Spinal cord (tissue), 10 donors: ENCODE results near the gene CMTM2. TPM values are rescaled to one million over a fixed set of nuclear protein-coding genes. Genes with fewer than 3 reads are reported as not detected.

ENCODE experiments used
- DNase-seq, 6 donors: peaks; one replicate each; pipeline versions ENCODE4 v3.0.0 to v3.0.0-alpha.2; 2013 to 2015; ENCODE audit warnings: low spot score in 6 of 6, low read depth in 4 of 6
- H3K27ac ChIP-seq: one replicate; pipeline ENCODE4 v1.5.1; 2013; ENCODE audit warnings: low read depth, low read length, control low read depth
- H3K27me3 ChIP-seq: one replicate; pipeline ENCODE4 v1.6.1; 2013; ENCODE audit warnings: low read length; ENCODE audit not compliant: control insufficient read depth, insufficient read depth
- H3K36me3 ChIP-seq: one replicate; pipeline ENCODE4 v1.6.1; 2013; ENCODE audit warnings: low read length; ENCODE audit not compliant: control insufficient read depth, insufficient read depth
- H3K4me1 ChIP-seq: one replicate; pipeline ENCODE4 v1.6.1; 2013; ENCODE audit warnings: low read length; ENCODE audit not compliant: control insufficient read depth, insufficient read depth
- H3K4me3 ChIP-seq: one replicate; pipeline ENCODE4 v1.5.1; 2013; ENCODE audit warnings: low read depth, low read length, control low read depth
- H3K9me3 ChIP-seq: one replicate; pipeline ENCODE4 v1.6.1; 2013; ENCODE audit warnings: low read length; ENCODE audit not compliant: control insufficient read depth, insufficient read depth
- WGBS: methylation state at CpG from one replicate; pipeline ENCODE4 v1.1.5; 2013; ENCODE audit warnings: missing lambda C conversion rate; ENCODE audit not compliant: insufficient coverage; 5-methylcytosine and 5-hydroxymethylcytosine counted together
- polyA plus RNA-seq, 2 donors: library from polyadenylated mRNA; unstranded; fragments of 120-200 nt; gene quantifications; one replicate each; pipeline ENCODE4 v1.2.1, GENCODE V29; 2013; ENCODE audit not compliant: insufficient read length in 2 of 2
- total RNA-seq, 2 donors: library from RNA; depleted of rRNA in 1 of 2; stranded (reverse); fragments of 120-200 nt in 1 of 2; fragments of >200 nt in 1 of 2; gene quantifications; one replicate each; pipeline versions ENCODE4 v1.2.3 to v1.2.4, GENCODE V29; 2013 to 2014
- donor health status: healthy.

Gene CMTM2
- total and polyA plus RNA-seq, 4 donors: 0.33 to 1.7 (median 0.99) TPM

DNA sequence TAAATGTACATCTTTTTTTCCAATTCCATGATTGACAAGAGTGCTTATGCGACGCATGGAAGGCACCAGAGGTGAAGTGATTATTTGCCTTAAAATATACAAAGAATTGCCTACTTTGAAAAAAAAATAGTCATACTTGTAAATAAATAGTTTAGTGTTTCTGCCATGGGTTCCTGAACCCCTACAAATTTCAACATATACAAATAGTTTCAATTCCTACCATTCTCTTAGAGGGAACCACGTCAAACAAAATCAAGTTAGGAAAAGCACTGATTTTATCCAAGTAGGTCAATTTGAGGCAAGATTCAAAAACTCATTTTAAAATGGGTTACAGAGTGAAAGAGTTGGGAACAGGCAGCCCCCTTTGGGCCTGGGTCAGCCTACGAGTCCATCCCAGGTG is 36.9 kb downstream of the CMTM2 start:
- WGBS: 92% methylated on average over 1 of the region's 4 CpGs
- no peak overlapping the region for H3K27ac ChIP-seq

DNA sequence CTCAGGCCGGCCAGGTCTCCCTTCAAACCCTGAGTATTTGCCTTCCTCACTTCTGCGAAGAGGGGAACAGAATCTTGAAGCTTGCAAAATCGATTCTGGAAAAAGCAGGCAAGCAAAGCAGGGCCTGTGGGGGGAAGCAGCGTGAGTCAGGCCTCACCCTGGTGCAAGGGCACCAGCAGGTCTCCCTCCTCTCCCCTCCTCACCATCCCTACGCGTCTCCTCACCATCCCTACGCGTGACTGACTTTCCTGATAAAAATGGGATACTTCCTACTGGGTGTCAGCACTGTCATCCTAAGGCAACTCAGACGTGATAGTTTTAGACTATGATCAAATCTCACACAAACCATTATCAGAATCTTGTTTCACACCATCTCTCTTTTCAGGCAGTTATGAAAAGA is 37.3 kb downstream of the CMTM2 start:
- 58% methylated on average over 9 of the region's 9 CpGs for WGBS

More for the DNA sequence above, 36.9 kb downstream of the CMTM2 start:
- Histone ChIP-seq H3K9me3 (no peaks in the 10 kb centered on the region), H3K4me3 (no peak overlapping the region), H3K27me3 (no peaks in the 10 kb centered on the region), H3K4me1 (peaks cover 26% of the 10 kb centered on the region), H3K36me3 (peaks cover 46% of the 10 kb centered on the region)
- no peak for DNase-seq

DNA sequence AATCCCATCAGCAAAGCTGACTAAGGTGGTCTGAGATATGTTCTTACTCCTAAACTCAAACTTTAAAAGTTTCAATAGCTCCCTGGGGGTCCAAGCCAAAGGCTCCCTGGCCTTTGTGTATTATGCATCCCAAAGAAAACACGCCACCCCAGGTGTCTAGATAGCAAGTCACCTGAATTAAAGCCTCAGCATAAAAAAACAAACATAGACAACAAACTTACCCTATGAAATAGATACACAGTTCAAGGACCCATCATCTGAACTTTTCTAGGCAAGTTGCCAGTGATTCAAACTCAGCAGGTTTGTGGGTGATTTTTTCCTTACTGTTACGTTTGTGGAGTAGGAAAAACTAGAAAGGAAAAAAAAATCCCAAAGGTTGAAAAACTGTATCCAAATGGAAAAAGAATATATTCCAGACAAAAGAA is 37.8 kb downstream of the CMTM2 start:
- no peaks in the 10 kb centered on the region for H3K9me3 ChIP-seq
- no peak for DNase-seq
- H3K27me3 ChIP-seq: no peaks in the 10 kb centered on the region
- WGBS: 83% methylated on average over 1 of the region's 2 CpGs
- H3K36me3 ChIP-seq: peaks cover 45% of the 10 kb centered on the region
- peaks cover 18% of the 10 kb centered on the region for H3K4me1 ChIP-seq
- no peak overlapping the region for H3K4me3 ChIP-seq
- no peak overlapping the region for H3K27ac ChIP-seq

More for the DNA sequence above, 37.3 kb downstream of the CMTM2 start:
- no peaks in the 10 kb centered on the region for H3K9me3 ChIP-seq
- H3K27ac ChIP-seq: no peak overlapping the region
- H3K27me3 ChIP-seq: no peaks in the 10 kb centered on the region
- H3K4me3 ChIP-seq: no peak overlapping the region
- peaks cover 22% of the 10 kb centered on the region for H3K4me1 ChIP-seq
- H3K36me3 ChIP-seq: peaks cover 45% of the 10 kb centered on the region
- DNase-seq: no peak

DNA sequence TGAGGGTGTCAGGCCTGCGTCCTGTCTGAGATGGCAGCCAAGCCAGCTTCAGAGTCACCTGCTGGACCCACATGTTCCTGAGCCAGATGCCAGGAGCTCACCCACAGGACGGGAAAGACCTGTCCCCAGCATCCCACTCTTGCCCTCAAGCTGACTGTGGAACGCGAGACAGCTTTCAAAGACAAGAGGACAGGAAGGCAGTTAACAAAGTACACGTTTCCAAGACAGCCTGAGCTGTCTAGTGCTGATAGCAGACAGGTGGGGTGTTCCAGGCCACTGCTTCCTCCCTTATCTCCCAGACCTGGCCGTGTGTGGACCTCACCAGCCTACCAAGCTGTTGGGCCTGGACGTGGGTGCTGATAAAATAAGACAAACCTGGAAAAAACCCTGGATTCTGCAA is 38.5 kb downstream of the CMTM2 start:
- H3K36me3 ChIP-seq: peaks cover 42% of the 10 kb centered on the region
- H3K27me3 ChIP-seq: no peaks in the 10 kb centered on the region
- no peaks in the 10 kb centered on the region for H3K9me3 ChIP-seq
- H3K4me3 ChIP-seq: no peak overlapping the region
- DNase-seq: no peak
- H3K4me1 ChIP-seq: peaks cover 11% of the 10 kb centered on the region
- 73% methylated on average over 7 of the region's 7 CpGs for WGBS
- H3K27ac ChIP-seq: no peak overlapping the region

DNA sequence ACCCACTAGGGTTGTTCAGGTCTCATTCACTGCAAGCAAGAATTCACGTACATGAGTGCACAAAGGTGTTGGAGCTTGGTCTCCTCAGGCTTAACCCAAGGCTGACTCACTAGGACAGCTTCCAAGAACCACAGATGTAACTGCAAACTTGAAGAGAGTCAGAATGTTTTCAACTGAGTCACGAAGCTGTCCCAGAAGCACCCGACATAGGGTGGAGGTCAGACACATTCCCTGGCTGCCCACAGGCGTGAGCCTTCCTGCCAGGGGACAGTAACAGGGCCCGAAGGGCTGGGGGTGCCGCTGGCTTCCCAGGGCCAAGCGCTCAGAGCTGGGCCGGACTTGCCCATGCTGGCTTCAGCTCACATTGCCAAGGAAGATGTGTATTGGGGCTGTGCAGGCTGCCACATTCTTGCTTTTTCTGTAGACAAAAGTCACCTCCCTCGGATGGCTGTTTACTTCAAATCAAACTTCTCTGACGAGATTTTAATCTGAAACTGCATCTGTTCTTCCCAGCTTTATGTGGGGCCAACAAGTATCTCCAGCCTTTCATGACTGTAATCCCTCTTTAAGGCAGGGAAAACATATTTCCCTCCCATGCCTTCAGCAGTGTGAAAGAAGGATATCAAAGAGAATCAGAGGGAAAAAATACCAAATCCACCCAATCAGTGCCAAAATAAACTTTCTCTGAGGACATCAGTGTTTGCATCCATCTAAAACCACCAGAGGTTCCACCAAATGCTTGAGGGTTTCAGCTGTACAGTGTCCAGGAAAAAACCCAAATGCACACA is 39.5 kb downstream of the CMTM2 start:
- peaks cover 5% of the 10 kb centered on the region for H3K4me1 ChIP-seq
- H3K27ac ChIP-seq: no peak overlapping the region
- no peak overlapping the region for H3K4me3 ChIP-seq
- H3K9me3 ChIP-seq: no peaks in the 10 kb centered on the region
- H3K36me3 ChIP-seq: peaks cover 32% of the 10 kb centered on the region
- DNase-seq: no peak
- WGBS: 83% methylated on average over 8 of the region's 10 CpGs
- no peaks in the 10 kb centered on the region for H3K27me3 ChIP-seq

DNA sequence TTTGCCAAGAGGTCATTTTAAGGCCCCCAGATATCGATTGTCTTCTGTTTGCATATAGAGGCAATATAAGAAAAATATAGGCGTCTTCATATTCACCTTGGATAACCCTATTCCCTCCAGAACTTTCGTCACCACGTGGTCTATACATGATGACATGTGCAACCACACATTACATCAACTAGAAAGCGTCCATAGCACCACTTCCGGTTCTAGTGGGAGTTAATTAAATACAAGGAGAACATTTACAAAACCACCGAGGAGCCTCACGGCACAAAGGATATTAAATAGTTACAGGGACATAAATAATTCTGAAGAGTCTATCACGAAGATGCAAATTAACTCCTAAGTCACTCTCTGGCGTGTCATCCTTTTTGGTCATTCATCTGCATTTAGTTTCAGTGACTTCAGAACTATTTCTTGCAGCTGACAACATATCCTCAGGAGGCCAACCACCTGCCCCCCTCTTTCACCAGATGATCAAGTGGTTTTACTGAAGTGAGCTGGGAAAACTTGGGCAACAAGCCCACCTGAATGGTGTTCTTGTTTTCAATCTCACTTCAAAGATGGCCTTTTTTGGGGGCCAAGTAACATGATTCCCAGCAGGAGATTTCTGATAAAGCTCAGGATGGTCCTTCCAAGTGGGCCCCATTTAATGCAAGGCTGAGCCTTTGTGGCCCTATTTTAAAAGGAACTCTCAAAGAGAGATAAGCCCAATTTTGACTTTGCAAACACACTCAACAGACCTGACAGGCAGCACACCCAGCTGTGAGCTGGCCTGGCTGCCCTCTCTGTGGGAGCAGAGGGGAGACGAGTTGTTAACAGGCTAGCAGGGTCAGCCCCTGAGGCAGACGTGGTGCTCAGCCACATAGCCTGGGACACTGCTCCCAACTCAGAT is 40.5 kb downstream of the CMTM2 start:
- DNase-seq: peak in 1 of 6 donors; percentile 58
- Histone ChIP-seq H3K4me1 (peaks cover 5% of the 10 kb centered on the region), H3K27me3 (no peaks in the 10 kb centered on the region), H3K4me3 (no peak overlapping the region), H3K36me3 (peaks cover 28% of the 10 kb centered on the region), H3K9me3 (no peaks in the 10 kb centered on the region), H3K27ac (no peak overlapping the region)
- WGBS: 42% methylated on average over 3 of the region's 12 CpGs

DNA sequence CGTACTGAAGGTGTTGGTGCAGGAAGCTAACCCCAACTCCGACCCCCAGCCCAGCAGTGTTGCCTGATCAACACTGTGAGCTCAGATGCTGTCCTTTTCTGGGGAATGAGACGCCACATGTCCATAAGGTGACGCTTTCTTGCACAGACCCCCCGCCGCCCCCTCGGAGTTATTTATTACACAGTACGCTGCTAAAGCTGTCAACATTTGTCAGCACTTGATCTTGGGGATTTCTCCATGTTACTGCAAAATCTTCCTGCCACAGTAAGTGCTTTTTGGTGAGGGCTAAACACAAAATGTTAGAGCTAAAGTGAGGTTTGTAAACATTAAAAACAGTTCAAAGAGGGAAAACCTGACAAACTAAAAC is 41.1 kb downstream of the CMTM2 start:
- Histone ChIP-seq H3K4me3 (no peak overlapping the region), H3K27ac (no peak overlapping the region), H3K27me3 (no peaks in the 10 kb centered on the region), H3K4me1 (peaks cover 5% of the 10 kb centered on the region), H3K9me3 (no peaks in the 10 kb centered on the region), H3K36me3 (peaks cover 24% of the 10 kb centered on the region)
- WGBS: 49% methylated on average over 6 of the region's 8 CpGs
- DNase-seq: no peak

DNA sequence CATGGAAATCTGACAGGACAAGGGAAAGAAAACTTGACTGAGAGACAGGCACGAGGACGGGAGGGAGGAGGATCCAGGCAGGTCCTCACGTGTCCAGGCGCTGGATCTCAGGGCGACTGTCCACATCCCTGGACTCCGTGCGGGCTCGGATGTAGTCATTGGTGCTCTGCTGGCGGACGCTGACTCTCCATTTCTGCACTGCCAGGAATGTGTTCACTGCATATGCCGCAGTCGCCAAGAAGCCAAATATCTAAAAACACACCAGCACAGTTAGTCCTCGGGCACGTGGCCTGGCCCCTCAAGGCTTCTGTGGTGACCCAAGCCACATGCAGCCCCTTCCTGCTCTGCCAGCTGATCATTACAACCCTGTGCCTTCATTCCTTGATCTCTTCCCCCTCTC is 42.7 kb downstream of the CMTM2 start:
- no peaks in the 10 kb centered on the region for H3K27me3 ChIP-seq
- H3K4me3 ChIP-seq: no peak overlapping the region
- peaks cover 5% of the 10 kb centered on the region for H3K4me1 ChIP-seq
- no peaks in the 10 kb centered on the region for H3K9me3 ChIP-seq
- H3K27ac ChIP-seq: no peak overlapping the region
- 94% methylated on average over 14 of the region's 14 CpGs for WGBS
- no peak for DNase-seq
- H3K36me3 ChIP-seq: peaks cover 18% of the 10 kb centered on the region

DNA sequence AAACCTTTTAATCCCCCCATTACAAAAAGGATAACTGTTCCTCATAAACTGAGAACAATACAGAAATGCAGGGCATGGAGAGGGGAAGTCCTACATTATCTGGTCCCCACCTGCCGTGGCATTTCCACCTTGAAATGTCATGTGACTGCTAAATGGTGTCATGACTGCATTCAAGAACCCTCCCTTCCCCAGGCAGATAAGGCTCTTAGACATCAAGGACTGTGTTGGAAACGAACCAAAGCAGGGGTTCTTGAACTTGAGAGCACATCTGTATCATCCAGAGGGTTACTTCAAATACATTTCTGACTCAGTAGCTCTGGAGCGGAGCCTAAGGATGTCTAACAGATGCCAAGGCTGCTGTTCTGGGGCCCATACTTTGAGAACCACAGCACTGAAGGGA is 43.6 kb downstream of the CMTM2 start:
- H3K9me3 ChIP-seq: no peaks in the 10 kb centered on the region
- DNase-seq: peak in 1 of 6 donors; percentile 12
- no peak overlapping the region for H3K4me3 ChIP-seq
- no peaks in the 10 kb centered on the region for H3K27me3 ChIP-seq
- 75% methylated on average over 2 of the region's 3 CpGs for WGBS
- H3K4me1 ChIP-seq: peaks cover 4% of the 10 kb centered on the region
- no peak overlapping the region for H3K27ac ChIP-seq
- H3K36me3 ChIP-seq: peaks cover 18% of the 10 kb centered on the region
